Esophagus muscularis mucosa (tissue), 4 donors: ENCODE results near the gene BCAS1.

Source experiments
- CTCF ChIP-seq, 3 experiments: fragments of 200-600 bp in 2 of 3; fragments of 450-650 bp in 1 of 3; sonication (generic) in 2 of 3; IDR thresholded peaks; one replicate each; pipeline ENCODE4 v1.5.1; 2017 to 2019; ENCODE audit warnings: antibody characterized with exemption in 3 of 3, mild to moderate bottlenecking in 2 of 3, moderate library complexity in 1 of 3
- EP300 ChIP-seq: sonication (generic); formaldehyde crosslinking; IDR thresholded peaks from one replicate; pipeline ENCODE4 v1.6.1; 2017; ENCODE audit warnings: antibody characterized with exemption
- POLR2A ChIP-seq: fragments of 450-650 bp; IDR thresholded peaks from one replicate; pipeline ENCODE4 v1.6.1; 2017; ENCODE audit warnings: antibody characterized with exemption, moderate library complexity, mild to moderate bottlenecking, low read depth

GRCh38 chr20:54111460-54111859 is 41.1 kb upstream of the BCAS1 start:
- no peak for TF ChIP-seq CTCF (IDR thresholded peaks at IDR 0.05)
- TF ChIP-seq EP300, result no peak
- TF ChIP-seq POLR2A, result no peak
